Cortex of kidney (tissue), 1 donor: ENCODE data around the gene CWC27.

Experiments used
- DNase-seq: peaks from one replicate; lab custom pipeline; 2025; lab: John Stamatoyannopoulos, UW

CWC27 gene

DNA sequence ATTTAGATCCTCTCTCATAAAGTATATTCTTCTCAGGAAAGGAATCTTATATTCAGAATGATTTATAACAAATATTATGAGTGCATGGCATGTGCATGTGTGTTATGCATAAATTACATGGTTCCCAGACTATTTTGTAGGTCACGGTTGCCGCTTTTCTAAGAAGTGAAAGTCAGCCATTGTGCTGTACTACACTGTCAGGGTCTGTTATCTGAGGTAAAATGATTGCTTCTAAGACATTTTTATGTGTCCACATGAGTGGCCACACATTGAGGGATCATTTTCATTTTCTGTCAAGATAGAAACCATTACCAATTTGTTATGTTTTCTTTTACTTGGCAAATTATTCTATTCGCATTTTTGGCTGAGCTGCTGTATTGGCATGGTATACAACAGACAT lies 210.8 kb downstream of the CWC27 start:
- DNase-seq = no peak

DNA sequence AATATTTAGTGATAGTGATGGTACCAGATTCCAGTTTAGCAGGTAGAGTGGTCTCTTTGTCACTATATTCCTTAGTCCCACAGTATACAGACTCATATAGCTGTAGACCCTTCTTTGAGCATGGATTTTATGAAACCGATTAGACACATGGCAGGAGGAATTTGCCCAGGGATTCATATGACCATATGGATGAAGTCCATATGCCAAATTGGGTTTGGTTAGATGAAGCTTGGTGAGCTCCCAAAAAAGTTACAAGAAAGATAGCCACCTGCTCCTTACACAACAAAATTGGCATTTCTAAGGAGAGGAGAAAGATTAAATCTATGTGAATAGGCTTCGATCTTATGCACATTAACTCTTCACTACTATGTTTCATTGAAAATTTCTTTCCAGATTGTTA lies 211.4 kb downstream of the CWC27 start:
- DNase-seq = no peak

DNA sequence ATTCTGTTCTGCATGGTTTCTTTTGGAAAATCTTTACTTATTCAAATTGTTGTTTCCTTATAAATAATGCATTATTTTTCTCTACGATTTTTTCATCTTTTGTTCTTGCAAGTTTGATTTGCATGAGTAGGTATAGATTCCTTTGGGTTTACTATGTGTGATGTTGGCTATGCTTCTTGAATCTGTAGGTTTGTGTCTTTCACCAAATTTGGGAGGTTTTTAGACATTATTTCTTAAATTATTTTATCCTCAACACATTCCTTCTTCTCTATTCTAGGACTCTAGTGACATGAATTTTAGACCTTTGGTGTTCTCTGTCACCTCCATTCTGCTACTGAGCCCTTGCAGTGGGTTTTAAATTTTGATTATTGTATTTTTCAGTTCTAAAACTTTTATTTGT lies 219.0 kb downstream of the CWC27 start:
- no peak for DNase-seq

DNA sequence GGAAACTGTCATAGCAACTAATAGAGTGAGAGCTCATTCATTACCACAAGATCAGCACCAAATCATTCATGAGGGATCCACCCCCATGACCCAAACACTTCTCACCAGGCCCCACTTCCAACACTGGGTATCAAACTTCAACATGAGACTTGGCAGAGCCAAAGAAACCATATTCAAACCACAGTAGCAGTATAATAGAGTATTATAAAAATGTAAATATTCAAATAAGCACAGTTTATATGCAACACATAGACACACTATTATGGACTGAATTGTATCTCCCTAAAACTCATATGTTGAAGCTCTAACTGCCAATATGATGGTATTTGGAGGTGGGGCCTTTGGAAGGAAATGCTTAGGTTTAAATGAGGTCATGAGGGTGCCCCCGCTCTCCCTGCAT lies 240.5 kb downstream of the CWC27 start:
- no peak for DNase-seq

GRCh38 chr5:65010841-65011240 lies 242.1 kb downstream of the CWC27 start:
- DNase-seq = no peak

DNA sequence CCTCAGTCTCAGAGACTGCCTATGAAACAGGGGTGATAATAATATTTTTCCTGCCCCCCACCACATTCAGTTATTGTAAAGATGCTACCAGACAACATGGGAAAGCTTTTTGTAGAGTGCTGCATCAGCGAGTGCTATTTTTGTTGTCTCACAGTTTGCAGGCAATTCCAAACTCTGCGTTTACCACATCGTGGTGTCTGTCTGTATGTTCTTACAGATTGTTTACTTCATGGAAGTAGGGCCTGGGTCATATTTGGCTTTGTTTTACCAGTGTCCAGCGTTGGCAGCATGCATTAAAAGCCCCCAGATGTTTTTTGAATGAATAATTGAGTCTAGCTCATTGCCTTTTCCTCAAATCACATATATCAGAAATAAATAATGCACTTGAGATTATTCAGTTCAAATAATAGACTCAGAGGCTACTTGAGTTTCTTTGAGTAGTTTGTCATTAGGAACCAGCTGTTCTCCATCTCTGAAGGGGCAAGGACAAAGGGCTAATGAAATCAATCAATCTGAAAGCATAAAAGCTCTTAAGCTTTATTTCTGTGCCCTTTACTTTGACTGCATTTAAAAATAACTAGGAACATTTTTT lies 243.7 kb downstream of the CWC27 start:
- DNase-seq = no peak

GRCh38 chr5:65013166-65013565 lies 244.4 kb downstream of the CWC27 start:
- no peak for DNase-seq

GRCh38 chr5:65014769-65015168 lies 246.0 kb downstream of the CWC27 start:
- no peak for DNase-seq

GRCh38 chr5:65015767-65016166 lies 247.0 kb downstream of the CWC27 start:
- DNase-seq = no peak

GRCh38 chr5:65017636-65018035 lies 248.9 kb downstream of the CWC27 start:
- DNase-seq = no peak

- DNase-seq = no peak
Measured at GRCh38 chr5:65018763-65019162, 250.0 kb downstream of the CWC27 start.

- DNase-seq = no peak
Measured at GRCh38 chr5:65020492-65020891, 251.8 kb downstream of the CWC27 start.

DNA sequence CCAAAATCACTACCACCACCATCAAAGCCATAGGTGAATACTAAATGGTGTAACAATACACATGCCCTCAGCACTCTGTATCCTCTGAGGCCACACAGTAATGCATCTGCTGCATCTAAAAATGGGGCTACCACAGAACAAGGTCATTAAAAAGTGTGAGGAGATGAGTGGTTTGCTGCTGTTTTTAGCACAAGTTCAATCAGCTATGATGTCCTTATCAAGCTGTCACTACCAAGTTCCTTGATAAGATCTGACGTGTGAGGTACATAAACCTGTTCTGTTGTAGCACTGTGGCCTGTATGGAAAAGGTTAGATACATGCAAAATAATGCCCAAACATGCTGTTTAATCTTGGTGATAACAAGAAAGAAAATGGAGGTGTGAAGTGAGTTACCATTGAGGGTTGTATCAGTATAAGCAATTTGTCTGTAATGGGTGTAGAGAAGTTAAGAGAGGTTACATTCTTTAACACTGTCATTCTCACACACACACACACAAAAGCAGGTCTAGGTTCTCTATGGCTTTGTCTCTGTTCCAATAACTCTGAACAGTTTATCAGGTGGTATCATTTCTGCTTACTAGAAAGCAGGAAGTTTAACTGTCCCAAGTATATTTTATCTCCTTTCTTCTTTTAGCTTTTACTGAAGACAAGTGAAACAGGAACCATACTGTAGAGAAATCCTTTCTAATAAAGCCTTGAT lies 252.9 kb downstream of the CWC27 start:
- no peak for DNase-seq

- DNase-seq = no peak
Measured at GRCh38 chr5:65022932-65023331, 254.2 kb downstream of the CWC27 start.

GRCh38 chr5:65024681-65025080 lies 256.0 kb downstream of the CWC27 start:
- no peak for DNase-seq

DNA sequence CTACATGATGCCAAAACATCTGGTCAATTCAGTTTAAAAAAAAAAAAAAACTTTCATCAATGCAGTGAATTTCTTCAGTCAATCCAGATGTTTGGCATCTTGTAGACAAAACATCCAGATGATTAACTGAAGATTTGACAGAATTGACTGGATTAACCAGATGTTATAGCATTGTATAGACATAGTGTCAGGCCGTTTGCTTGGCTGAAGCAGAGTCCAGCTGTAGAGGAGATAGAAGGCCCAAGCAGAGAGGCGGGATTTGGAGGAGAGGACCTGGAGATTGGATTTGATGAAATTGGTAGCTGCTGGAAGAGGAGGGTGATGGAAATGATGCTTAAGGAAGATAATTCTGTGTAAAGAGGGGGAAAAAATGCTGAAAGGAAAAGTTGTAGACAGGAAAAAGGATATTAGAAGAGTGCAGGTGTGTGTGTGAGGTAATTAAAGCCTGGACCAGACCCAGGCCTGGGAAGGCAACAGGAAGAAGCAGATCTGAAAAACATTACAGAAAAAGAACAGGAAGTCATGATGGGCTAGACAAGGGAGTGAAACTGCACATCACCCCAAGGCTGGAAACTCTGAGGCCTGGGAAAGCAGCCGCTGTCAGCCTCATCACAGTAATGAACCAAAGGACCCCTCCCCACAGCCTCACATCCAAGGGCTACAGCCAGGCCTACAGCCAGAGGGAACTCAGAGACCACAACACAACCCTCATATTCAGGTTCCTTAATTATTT lies 258.3 kb downstream of the CWC27 start:
- DNase-seq = no peak

DNA sequence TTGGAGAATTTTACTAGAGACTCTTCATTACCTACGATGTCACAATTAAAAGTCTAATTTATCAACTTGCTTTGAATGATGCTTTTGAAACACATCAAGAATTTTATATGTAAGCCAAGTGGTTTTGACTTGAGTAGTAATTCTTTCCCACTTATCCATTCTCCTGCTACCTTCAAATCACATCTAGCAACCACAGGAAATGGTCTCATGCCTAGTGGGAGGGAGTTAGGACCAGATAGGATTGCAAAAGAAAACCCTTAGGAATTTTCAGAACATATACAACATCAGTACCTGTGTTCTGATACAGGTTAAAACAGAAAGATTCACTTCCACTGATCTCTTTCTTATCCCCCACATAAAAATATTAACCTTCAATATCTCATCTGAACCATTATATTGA lies 260.4 kb downstream of the CWC27 start:
- no peak for DNase-seq

- DNase-seq = no peak
Measured at GRCh38 chr5:65030056-65030455, 261.3 kb downstream of the CWC27 start.

- DNase-seq = no peak
Measured at GRCh38 chr5:65032250-65032649, 263.5 kb downstream of the CWC27 start.

DNA sequence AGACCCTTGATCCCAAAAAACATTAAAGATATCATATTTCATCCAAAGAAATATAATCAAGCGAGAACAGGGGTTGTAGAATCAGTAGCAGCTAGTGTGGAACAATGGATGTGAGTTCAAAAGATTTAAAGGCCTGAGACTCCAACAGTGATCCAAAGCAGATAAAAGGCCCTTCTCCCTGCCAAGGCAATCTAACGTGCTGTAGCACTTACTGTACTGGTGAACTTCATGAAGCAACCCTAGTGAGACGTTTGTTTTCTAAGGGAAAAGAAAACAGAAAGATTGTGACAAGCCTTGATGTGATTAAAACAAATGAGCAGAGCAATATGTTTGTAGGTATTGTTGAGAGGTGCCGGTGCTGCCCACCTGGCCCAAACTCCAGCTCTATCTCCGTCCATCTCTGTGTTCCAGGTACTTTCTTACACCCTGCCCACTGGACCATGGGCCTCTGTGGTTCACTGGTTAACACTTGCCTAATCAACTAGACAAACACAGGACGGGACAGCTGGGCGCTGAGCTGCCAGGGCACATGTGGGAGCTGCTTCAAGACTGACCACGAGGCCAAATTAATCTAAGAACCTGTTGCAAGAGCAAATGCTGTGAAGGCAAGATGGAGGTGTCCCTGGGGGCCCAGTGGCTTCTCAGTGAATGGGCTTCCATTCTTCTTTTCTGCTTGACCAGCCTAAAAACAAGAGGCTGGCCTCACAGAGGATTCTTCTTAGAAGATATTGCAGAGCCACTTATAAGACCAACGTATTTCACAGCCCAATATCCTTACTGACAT lies 265.5 kb downstream of the CWC27 start:
- no peak for DNase-seq

DNA sequence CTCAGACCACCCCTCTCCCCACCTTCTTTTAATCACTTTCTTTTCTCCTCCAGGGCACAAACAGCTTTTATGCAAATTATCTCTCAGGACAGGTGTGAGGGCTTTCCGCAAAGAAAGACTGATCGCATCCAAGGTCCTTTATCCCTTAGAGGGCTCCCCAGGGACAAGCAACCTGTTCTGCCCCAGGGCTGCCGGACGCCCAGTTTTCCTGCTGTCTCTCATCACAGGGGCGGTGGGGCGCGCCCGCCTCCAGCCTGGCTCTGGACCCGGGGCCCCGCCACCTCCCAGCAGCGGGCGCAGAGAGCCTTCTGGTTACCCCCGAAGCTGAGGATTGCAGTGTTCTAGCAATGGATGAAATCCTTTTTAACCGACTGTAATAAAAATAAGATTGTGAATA lies 266.1 kb downstream of the CWC27 start:
- peak; percentile 14 for DNase-seq
